ENCODE results near the gene LGR4.

DNA sequence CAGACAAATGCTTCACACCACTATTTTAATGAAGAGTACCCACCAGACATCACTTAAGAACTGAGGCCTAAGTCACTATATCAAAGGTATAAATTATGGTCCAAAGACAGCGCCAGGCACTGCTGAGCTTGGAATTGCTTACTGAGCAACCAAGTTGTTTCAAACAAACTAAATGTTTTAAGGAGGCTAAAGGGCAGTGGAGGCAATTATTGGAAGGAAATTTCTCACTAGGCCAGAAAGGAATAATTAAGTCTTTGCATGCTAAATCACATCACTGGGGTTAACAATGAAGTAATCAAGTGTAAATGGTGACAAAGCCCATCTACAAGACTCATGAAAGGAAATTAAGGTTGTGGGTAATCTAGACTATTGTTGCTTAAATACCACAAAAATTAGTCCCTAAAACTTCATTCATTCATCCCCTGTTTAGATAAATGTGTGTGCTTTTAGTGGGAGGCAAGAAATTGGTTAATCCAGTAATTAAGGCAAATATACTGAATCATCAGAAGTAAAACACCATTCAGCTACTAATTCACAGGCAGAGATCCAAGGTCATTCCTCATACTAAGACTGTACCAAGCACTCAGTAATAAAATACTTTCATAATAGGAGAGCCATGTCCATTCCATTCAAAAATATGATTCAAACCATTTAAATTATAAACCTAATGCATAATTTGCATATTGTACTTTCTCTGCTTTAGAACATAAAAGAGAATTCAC lies 21.2 kb downstream of the LGR4 start:
- no peak for TF ChIP-seq CEBPB (IDR thresholded peaks at IDR 0.05; ENCODE audit: borderline replicate concordance in 1 of 2, low read depth in 2 of 2, low read length in 2 of 2)
- TF ChIP-seq POLR2A (IDR thresholded peaks at IDR 0.05; ENCODE audit: low read depth, low read length), result no peak
- TF ChIP-seq NRF1 (conservative IDR thresholded peaks at IDR 0.05; ENCODE audit: low read depth, low read length), result no peak

Measured in GM12878 (cell line).